IMR-90 (cell line): ENCODE results near the gene NFAT5. TPM values are rescaled to one million over a fixed set of nuclear protein-coding genes. Genes with fewer than 3 reads are reported as not detected.

Source experiments
- ATAC-seq: fragments of 200-7000 bp; cut with Tn5 transposase; 2 replicates; pipeline ENCODE4 v1.9.1; 2020; ENCODE audit warnings: low read depth, mild to moderate bottlenecking, moderate library complexity
- BruUV-seq: library from RNA; stranded (reverse); fragments of 400-500 nt; replicated peaks from 2 replicates; lab custom pipeline; 2021; lab: Mats Ljungman, UMichigan
- CTCF ChIA-PET: fragments of 300-600 bp; formaldehyde crosslinking; extraction: SDS; loops from one replicate; lab custom pipeline; 2021; ENCODE audit warnings: antibody characterized with exemption; lab: Yijun Ruan, JAX
- POLR2A ChIA-PET: fragments of 300-600 bp; sonication (Branson Sonifier 250); formaldehyde crosslinking; loops from one replicate; lab custom pipeline; 2022; ENCODE audit warnings: antibody characterized with exemption; ENCODE audit not compliant: unreplicated experiment; lab: Charles Lee
- DNase-seq: peaks from one replicate; pipeline ENCODE4 v3.0.0; 2013
- H2AFZ ChIP-seq: replicated peaks from 2 replicates; pipeline ENCODE3; 2013; ENCODE audit warnings: low read length, mild to moderate bottlenecking; ENCODE audit not compliant: poor library complexity
- H2AK5ac ChIP-seq: 2 replicates; pipeline ENCODE4 v1.6.1; 2013; ENCODE audit warnings: low read depth, low read length, inconsistent platforms
- H2AK9ac ChIP-seq: replicated peaks from 2 replicates; pipeline ENCODE3; 2013; ENCODE audit warnings: mild to moderate bottlenecking, low read depth, low read length, moderate library complexity; ENCODE audit not compliant: poor library complexity
- H2BK120ac ChIP-seq: 2 replicates; pipeline ENCODE4 v1.6.1; 2013; ENCODE audit warnings: low read depth, low read length, inconsistent platforms
- H2BK15ac ChIP-seq: 3 replicates; pipeline ENCODE4 v1.6.1; 2013; ENCODE audit warnings: low read depth, low read length, inconsistent platforms
- H2BK20ac ChIP-seq: 2 replicates; pipeline ENCODE4 v1.6.1; 2013; ENCODE audit warnings: low read depth, mild to moderate bottlenecking, inconsistent platforms, low read length, moderate library complexity
- H2BK5ac ChIP-seq: 2 replicates; pipeline ENCODE4 v1.6.1; 2013; ENCODE audit warnings: mild to moderate bottlenecking, low read depth, low read length, inconsistent platforms; ENCODE audit not compliant: poor library complexity, severe bottlenecking
- H3K14ac ChIP-seq: replicated peaks from 2 replicates; pipeline ENCODE4 v1.6.1; 2013; ENCODE audit warnings: low read depth, low read length, inconsistent platforms
- H3K18ac ChIP-seq: 2 replicates; pipeline ENCODE4 v1.6.1; 2013; ENCODE audit warnings: low read depth, low read length, control low read depth
- H3K23ac ChIP-seq: 2 replicates; pipeline ENCODE4 v1.6.1; 2013; ENCODE audit warnings: low read depth, low read length, inconsistent platforms
- H3K27ac ChIP-seq: 2 replicates; pipeline ENCODE4 v1.5.1; 2013; ENCODE audit warnings: mild to moderate bottlenecking, control low read depth, low read length; ENCODE audit not compliant: insufficient read depth
- H3K27me3 ChIP-seq: 2 replicates; pipeline ENCODE4 v1.6.1; 2013; ENCODE audit warnings: low read length; ENCODE audit not compliant: control insufficient read depth, insufficient read depth
- H3K36me3 ChIP-seq: 2 replicates; pipeline ENCODE4 v1.6.1; 2013; ENCODE audit warnings: low read length, mixed read lengths; ENCODE audit not compliant: control insufficient read depth, insufficient read depth
- H3K4ac ChIP-seq: 2 replicates; pipeline ENCODE4 v1.6.1; 2013; ENCODE audit warnings: low read depth, low read length, inconsistent platforms
- H3K4me1 ChIP-seq: 2 replicates; pipeline ENCODE4 v1.6.1; 2013; ENCODE audit warnings: low read length, mixed read lengths; ENCODE audit not compliant: control insufficient read depth, insufficient read depth
- H3K4me2 ChIP-seq: 2 replicates; pipeline ENCODE4 v1.6.1; 2013; ENCODE audit warnings: low read depth, mild to moderate bottlenecking, control low read depth, low read length, moderate library complexity
- H3K4me3 ChIP-seq: 2 replicates; pipeline ENCODE4 v1.5.1; 2013; ENCODE audit warnings: low read depth, mild to moderate bottlenecking, control low read depth, low read length, moderate library complexity; ENCODE audit not compliant: insufficient read depth
- H3K56ac ChIP-seq: 2 replicates; pipeline ENCODE4 v1.6.1; 2013; ENCODE audit warnings: low read length, inconsistent platforms; ENCODE audit not compliant: insufficient read depth; ENCODE audit errors: extremely low read depth
- H3K79me1 ChIP-seq, 2 experiments: 2 replicates each; pipeline ENCODE4 v1.6.1; 2013; ENCODE audit warnings: low read length in 2 of 2, inconsistent platforms in 1 of 2, low read depth in 1 of 2
- H3K9ac ChIP-seq: 2 replicates; pipeline ENCODE4 v1.6.1; 2013; ENCODE audit warnings: low read depth, low read length, control low read depth
- H3K9me1 ChIP-seq: 2 replicates; pipeline ENCODE4 v1.6.1; 2013; ENCODE audit warnings: low read length, inconsistent platforms; ENCODE audit not compliant: insufficient read depth
- H3K9me3 ChIP-seq: 2 replicates; pipeline ENCODE4 v1.6.1; 2013; ENCODE audit warnings: low read length; ENCODE audit not compliant: control insufficient read depth, insufficient read depth
- H4K20me1 ChIP-seq: 2 replicates; pipeline ENCODE4 v1.6.1; 2013; ENCODE audit warnings: low read length, inconsistent platforms; ENCODE audit not compliant: insufficient read depth
- H4K5ac ChIP-seq: 2 replicates; pipeline ENCODE4 v1.6.1; 2013; ENCODE audit warnings: mild to moderate bottlenecking, low read depth, low read length, control low read depth
- H4K8ac ChIP-seq, 2 experiments: 2 replicates each; pipeline ENCODE4 v1.6.1; 2013; ENCODE audit warnings: low read depth in 2 of 2, low read length in 2 of 2, control low read depth in 1 of 2, inconsistent platforms in 1 of 2
- H4K91ac ChIP-seq: 2 replicates; pipeline ENCODE4 v1.6.1; 2013; ENCODE audit warnings: low read depth, low read length, inconsistent platforms; ENCODE audit not compliant: insufficient read depth
- BHLHE40 ChIP-seq: fragments of 150-350 bp; IDR thresholded peaks from 2 replicates; pipeline ENCODE4 v1.6.1; 2016; ENCODE audit warnings: mild to moderate bottlenecking, low read depth, low read length
- CEBPB ChIP-seq: IDR thresholded peaks from 2 replicates; pipeline ENCODE4 v1.6.1; 2012; ENCODE audit warnings: low read depth, low read length, improper control_type of control experiment
- CHD1 ChIP-seq: IDR thresholded peaks from 2 replicates; pipeline ENCODE4 v1.6.1; 2012; ENCODE audit warnings: low read depth, low read length, improper control_type of control experiment
- FOS ChIP-seq: fragments of 150-350 bp; IDR thresholded peaks from 2 replicates; pipeline ENCODE4 v1.6.1; 2016; ENCODE audit warnings: low read depth, low read length
- MAFK ChIP-seq: IDR thresholded peaks from 2 replicates; pipeline ENCODE4 v1.6.1; 2012; ENCODE audit warnings: low read depth, low read length, improper control_type of control experiment
- MAZ ChIP-seq: IDR thresholded peaks from 2 replicates; pipeline ENCODE4 v1.6.1; 2012; ENCODE audit warnings: low read depth, mild to moderate bottlenecking, low read length, improper control_type of control experiment, moderate library complexity, borderline replicate concordance
- MXI1 ChIP-seq: IDR thresholded peaks from 2 replicates; pipeline ENCODE4 v1.6.1; 2012; ENCODE audit warnings: low read depth, mild to moderate bottlenecking, low read length, moderate library complexity, borderline replicate concordance
- POLR2A ChIP-seq: IDR thresholded peaks from 2 replicates; pipeline ENCODE4 v1.6.1; 2012; ENCODE audit warnings: mild to moderate bottlenecking, low read depth, low read length
- RAD21 ChIP-seq: IDR thresholded peaks from 2 replicates; pipeline ENCODE4 v1.6.1; 2012; ENCODE audit warnings: low read length, improper control_type of control experiment
- RCOR1 ChIP-seq: IDR thresholded peaks from 2 replicates; pipeline ENCODE4 v1.6.1; 2012; ENCODE audit warnings: mild to moderate bottlenecking, low read length, improper control_type of control experiment; ENCODE audit not compliant: insufficient replicate concordance
- RFX5 ChIP-seq: IDR thresholded peaks from 2 replicates; pipeline ENCODE4 v1.8.0; 2012; ENCODE audit warnings: low read depth, mild to moderate bottlenecking, low read length, moderate library complexity
- SMC3 ChIP-seq: fragments of 150-350 bp; IDR thresholded peaks from 2 replicates; pipeline ENCODE4 v1.6.1; 2016; ENCODE audit warnings: low read depth, mild to moderate bottlenecking, antibody characterized with exemption, low read length, moderate library complexity
- WGBS, 2 experiments: methylation state at CpG; one replicate each; pipeline versions ENCODE4 v1.1.5 to v1.1.7; 2013; ENCODE audit warnings: missing lambda C conversion rate in 2 of 2; ENCODE audit not compliant: insufficient read length in 1 of 2; ENCODE audit errors: extremely low coverage in 2 of 2; 5-methylcytosine and 5-hydroxymethylcytosine counted together
- dilution Hi-C: fragments of 300-500 bp; cut with HindIII; formaldehyde crosslinking; loops from one replicate; pipeline ENCODE4 v1.14.3; 2018; ENCODE audit warnings: low sequenced_read_pairs; ENCODE audit not compliant: unreplicated experiment
- in situ Hi-C: fragments of 300-500 bp; cut with MboI; formaldehyde crosslinking; loops from 3 replicates; pipeline ENCODE4 v1.14.3; 2019; ENCODE audit warnings: low sequenced_read_pairs, inconsistent platforms, mixed read lengths
- intact Hi-C: fragments of 100-400 bp; cut with micrococcal nuclease; formaldehyde crosslinking; loops from 2 replicates; pipeline ENCODE4 v1.10.0; 2022
- polyA plus RNA-seq, 3 experiments: library from polyadenylated mRNA; depleted of rRNA; stranded (reverse); fragments of >200 nt; gene quantifications; 2 replicates each; pipeline ENCODE4 v1.2.3, GENCODE V29; 2012; ENCODE audit warnings: low replicate concordance in 1 of 3
- total RNA-seq: library from RNA; depleted of rRNA; stranded (reverse); fragments of >200 nt; gene quantifications from 2 replicates; pipeline ENCODE4 v1.2.3, GENCODE V29; 2012
- TF ChIP-seq, protein P1 (sequence below): conservative IDR thresholded peaks from 2 replicates; pipeline ENCODE4 v1.5.1; 2012; ENCODE audit warnings: mild to moderate bottlenecking, low read depth, low read length, improper control_type of control experiment
- TF ChIP-seq, protein P2 (sequence below): fragments of 150-350 bp; IDR thresholded peaks from 2 replicates; pipeline ENCODE4 v1.6.1; 2017; ENCODE audit warnings: mild to moderate bottlenecking, antibody characterized with exemption, low read length, low read depth

Gene NFAT5
- total and polyA plus RNA-seq, 2 of the 4 experiments (the other 2 are of a cell fraction): 10.9 to 20.1 TPM

DNA sequence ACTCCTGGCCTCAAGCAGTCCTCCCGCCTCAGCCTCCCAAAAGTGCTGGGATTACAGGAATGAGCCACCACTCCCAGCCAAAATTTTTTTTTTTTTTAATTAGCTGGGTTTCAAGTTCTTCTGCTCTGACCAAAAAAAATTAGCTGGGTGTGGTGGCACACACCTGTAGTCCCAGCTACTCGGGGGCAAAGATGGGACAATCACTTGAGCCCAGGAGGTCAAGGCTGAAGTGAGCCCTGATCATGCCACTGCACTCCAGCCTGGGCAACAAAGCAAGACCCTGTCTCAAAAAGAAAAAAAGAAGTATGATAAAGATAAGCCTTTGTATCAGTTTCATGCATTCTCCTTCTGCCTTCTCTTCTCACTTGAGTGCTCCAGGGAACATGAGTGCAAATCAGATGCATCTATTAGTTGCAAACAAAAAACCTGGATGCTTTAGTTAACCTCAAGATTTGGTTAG lies 158.7 kb downstream of the NFAT5 start:
- Histone ChIP-seq H3K56ac (no peak overlapping the region), H3K23ac (no peak overlapping the region), H4K8ac (peak overlapping the region in 1 of 2 experiments; percentile 15; a peak in 1 of 4 replicates), H2AK5ac (no peak overlapping the region), H4K91ac (no peak overlapping the region), H2BK5ac (no peak overlapping the region), H4K20me1 (peaks cover 34% of the 10 kb centered on the region; the same call in 1 of the 2 replicates), H4K5ac (no peak overlapping the region), H3K4me2 (peak overlapping the region; percentile 52), H3K9ac (no peak overlapping the region; the same call in 1 of the 2 replicates), H2BK15ac (no peak overlapping the region), H3K4ac (no peak overlapping the region), H3K9me1 (0 out of 2 replicates have a peak, but pooled peaks cover 8% of the 10 kb centered on the region), H2AK9ac (no peak overlapping the region), H3K36me3 (peaks cover 10% of the 10 kb centered on the region), H2AFZ (no peak overlapping the region), H3K27ac (no peak overlapping the region), H3K18ac (no peak overlapping the region), H3K9me3 (no peaks in the 10 kb centered on the region), H3K14ac (no peak overlapping the region), H3K4me1 (peaks cover 8% of the 10 kb centered on the region; the same call in 1 of the 2 replicates), H2BK20ac (no peak overlapping the region), H3K79me1 (peaks cover 30 to 83% of the 10 kb centered on the region in 2 experiments), H2BK120ac (no peak overlapping the region), H3K4me3 (no peak overlapping the region), H3K27me3 (no peaks in the 10 kb centered on the region)
- ChIA-PET POLR2A (no interaction called here), CTCF (interaction anchor here (1.2 to 1.5 kb wide), 2 partner anchors 15 to 30 kb away, joined by 3 to 5 read pairs; partner anchors contain the start of gene NOB1)
- intact Hi-C loops (no loop called here), dilution Hi-C loops (no loop called here), in situ Hi-C loops (no loop called here)
- ATAC-seq (no peak), DNase-seq (no peak)
- TF ChIP-seq POLR2A: no peak
- no peak for TF ChIP-seq FOS
- TF ChIP-seq CEBPB: no peak
- TF ChIP-seq RFX5: no peak
- TF ChIP-seq SMC3: no peak
- TF ChIP-seq MAFK: no peak
- no peak for TF ChIP-seq MXI1
- TF ChIP-seq, protein P1, sequence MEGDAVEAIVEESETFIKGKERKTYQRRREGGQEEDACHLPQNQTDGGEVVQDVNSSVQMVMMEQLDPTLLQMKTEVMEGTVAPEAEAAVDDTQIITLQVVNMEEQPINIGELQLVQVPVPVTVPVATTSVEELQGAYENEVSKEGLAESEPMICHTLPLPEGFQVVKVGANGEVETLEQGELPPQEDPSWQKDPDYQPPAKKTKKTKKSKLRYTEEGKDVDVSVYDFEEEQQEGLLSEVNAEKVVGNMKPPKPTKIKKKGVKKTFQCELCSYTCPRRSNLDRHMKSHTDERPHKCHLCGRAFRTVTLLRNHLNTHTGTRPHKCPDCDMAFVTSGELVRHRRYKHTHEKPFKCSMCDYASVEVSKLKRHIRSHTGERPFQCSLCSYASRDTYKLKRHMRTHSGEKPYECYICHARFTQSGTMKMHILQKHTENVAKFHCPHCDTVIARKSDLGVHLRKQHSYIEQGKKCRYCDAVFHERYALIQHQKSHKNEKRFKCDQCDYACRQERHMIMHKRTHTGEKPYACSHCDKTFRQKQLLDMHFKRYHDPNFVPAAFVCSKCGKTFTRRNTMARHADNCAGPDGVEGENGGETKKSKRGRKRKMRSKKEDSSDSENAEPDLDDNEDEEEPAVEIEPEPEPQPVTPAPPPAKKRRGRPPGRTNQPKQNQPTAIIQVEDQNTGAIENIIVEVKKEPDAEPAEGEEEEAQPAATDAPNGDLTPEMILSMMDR: no peak
- TF ChIP-seq CHD1: no peak
- no peak for TF ChIP-seq MAZ
- TF ChIP-seq BHLHE40: no peak
- no peak for TF ChIP-seq RCOR1
- TF ChIP-seq, protein P2, sequence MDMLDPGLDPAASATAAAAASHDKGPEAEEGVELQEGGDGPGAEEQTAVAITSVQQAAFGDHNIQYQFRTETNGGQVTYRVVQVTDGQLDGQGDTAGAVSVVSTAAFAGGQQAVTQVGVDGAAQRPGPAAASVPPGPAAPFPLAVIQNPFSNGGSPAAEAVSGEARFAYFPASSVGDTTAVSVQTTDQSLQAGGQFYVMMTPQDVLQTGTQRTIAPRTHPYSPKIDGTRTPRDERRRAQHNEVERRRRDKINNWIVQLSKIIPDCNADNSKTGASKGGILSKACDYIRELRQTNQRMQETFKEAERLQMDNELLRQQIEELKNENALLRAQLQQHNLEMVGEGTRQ: no peak
- TF ChIP-seq RAD21: no peak
- WGBS, 2 experiments: 100% methylated on average over 1 of the region's 2 CpGs; no CpG with 5 or more reads in 1 of the 2 experiments
- BruUV-seq: no TSS peak
